GM21360 (cell line): ENCODE results near the gene HOXA11.

Experiments
- ATAC-seq: cut with Tn5 transposase; IDR thresholded peaks from one replicate; pipeline ENCODE4 v1.9.1; 2021; ENCODE audit warnings: mild to moderate bottlenecking, moderate library complexity; ENCODE audit not compliant: unreplicated experiment

HOXA11 gene

GRCh38 chr7:27194002-27194352, 8.9 kb upstream of the HOXA11 start:
- ATAC-seq, result no peak

- ATAC-seq, result no peak
These were observed 8.4 kb upstream of the HOXA11 start for GRCh38 chr7:27193335-27194001.

- no peak for ATAC-seq
These were observed 7.7 kb upstream of the HOXA11 start for GRCh38 chr7:27192546-27193334.

GRCh38 chr7:27191833-27192545, 7.0 kb upstream of the HOXA11 start:
- ATAC-seq, result no peak

- ATAC-seq, result no peak
These were observed 6.2 kb upstream of the HOXA11 start for GRCh38 chr7:27191161-27191731.

GRCh38 chr7:27189997-27190748, 5.1 kb upstream of the HOXA11 start:
- no peak for ATAC-seq

GRCh38 chr7:27189295-27189996, 4.4 kb upstream of the HOXA11 start:
- ATAC-seq, result no peak

- no peak for ATAC-seq
These were observed 3.6 kb upstream of the HOXA11 start for GRCh38 chr7:27188386-27189294.

GRCh38 chr7:27187475-27188385, 2.7 kb upstream of the HOXA11 start:
- ATAC-seq, result no peak

GRCh38 chr7:27186668-27187474, 1.8 kb upstream of the HOXA11 start:
- no peak for ATAC-seq

- ATAC-seq, result no peak
These were observed 1.0 kb upstream of the HOXA11 start for GRCh38 chr7:27185854-27186667.

GRCh38 chr7:27184337-27185012, 557 bp downstream of the HOXA11 start:
- no peak for ATAC-seq

- no peak for ATAC-seq
These were observed 1.2 kb downstream of the HOXA11 start for GRCh38 chr7:27183682-27184336.

- ATAC-seq, result no peak
These were observed 2.0 kb downstream of the HOXA11 start for GRCh38 chr7:27182861-27183681.
